ENCODE data around the gene CNOT1. TPM values are rescaled to one million over a fixed set of nuclear protein-coding genes. Genes with fewer than 3 reads are reported as not detected.

CNOT1 gene
- polyA plus RNA-seq, 1 donor (not counting 4 experiments of a cell fraction or from before 2014, with no cell fraction given): 163 TPM

DNA sequence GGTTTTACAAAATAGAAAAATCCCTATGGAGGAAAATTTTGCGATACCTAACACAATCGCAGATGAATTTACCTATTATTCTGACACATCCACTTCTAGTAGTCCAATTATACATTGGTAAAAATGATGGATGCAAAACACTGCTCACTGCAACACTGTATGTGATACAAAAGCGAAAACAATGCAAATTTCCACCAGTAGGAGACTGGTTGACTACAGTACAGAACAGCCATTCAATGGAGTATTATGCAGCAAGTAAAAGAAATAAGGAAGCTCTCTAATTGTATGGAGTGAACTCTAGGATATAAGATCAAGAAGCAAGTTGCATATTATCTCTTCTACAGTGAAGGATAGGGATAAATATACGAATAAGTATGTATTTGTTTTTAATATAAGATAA lies 65.9 kb downstream of the CNOT1 start:
- Histone ChIP-seq H3K79me2 (ENCODE audit: control insufficient read depth, insufficient read depth, low read length) (peaks cover 28% of the 10 kb centered on the region), H4K20me1 (ENCODE audit: control insufficient read depth, extremely low read depth, insufficient read depth, low read length) (peaks cover 3% of the 10 kb centered on the region), H3K4me2 (ENCODE audit: control insufficient read depth, extremely low read depth, insufficient read depth, low read depth, low read length) (no peak overlapping the region), H3K36me3 (ENCODE audit: control insufficient read depth in 2 of 2, extremely low read depth in 1 of 2, insufficient read depth in 2 of 2, low read length in 2 of 2) (peaks cover 18 to 23% of the 10 kb centered on the region in 2 experiments), H3K27me3 (ENCODE audit: control insufficient read depth, extremely low read depth, insufficient read depth, low read length) (no peaks in the 10 kb centered on the region), H3K9me1 (ENCODE audit: control insufficient read depth, extremely low read depth, insufficient read depth, low read length) (no peaks in the 10 kb centered on the region), H2AFZ (ENCODE audit: control insufficient read depth, low read length) (no peak overlapping the region), H3K27ac (ENCODE audit: control insufficient read depth, insufficient read depth, low read length) (no peak overlapping the region), H3K4me3 (ENCODE audit: control insufficient read depth in 2 of 3, extremely low read depth in 1 of 3, insufficient read depth in 2 of 3, low read depth in 1 of 3, low read length in 3 of 3) (no peak overlapping the region), H3K9ac (ENCODE audit: control insufficient read depth, extremely low read depth, insufficient read depth, low read length) (no peak overlapping the region), H3K9me3 (ENCODE audit: control insufficient read depth, low read depth, low read length) (no peaks in the 10 kb centered on the region), H3K4me1 (ENCODE audit: control insufficient read depth, extremely low read depth, insufficient read depth, low read length) (peaks cover 8% of the 10 kb centered on the region)
- FAIRE-seq: no peak
- TF ChIP-seq, protein P1, sequence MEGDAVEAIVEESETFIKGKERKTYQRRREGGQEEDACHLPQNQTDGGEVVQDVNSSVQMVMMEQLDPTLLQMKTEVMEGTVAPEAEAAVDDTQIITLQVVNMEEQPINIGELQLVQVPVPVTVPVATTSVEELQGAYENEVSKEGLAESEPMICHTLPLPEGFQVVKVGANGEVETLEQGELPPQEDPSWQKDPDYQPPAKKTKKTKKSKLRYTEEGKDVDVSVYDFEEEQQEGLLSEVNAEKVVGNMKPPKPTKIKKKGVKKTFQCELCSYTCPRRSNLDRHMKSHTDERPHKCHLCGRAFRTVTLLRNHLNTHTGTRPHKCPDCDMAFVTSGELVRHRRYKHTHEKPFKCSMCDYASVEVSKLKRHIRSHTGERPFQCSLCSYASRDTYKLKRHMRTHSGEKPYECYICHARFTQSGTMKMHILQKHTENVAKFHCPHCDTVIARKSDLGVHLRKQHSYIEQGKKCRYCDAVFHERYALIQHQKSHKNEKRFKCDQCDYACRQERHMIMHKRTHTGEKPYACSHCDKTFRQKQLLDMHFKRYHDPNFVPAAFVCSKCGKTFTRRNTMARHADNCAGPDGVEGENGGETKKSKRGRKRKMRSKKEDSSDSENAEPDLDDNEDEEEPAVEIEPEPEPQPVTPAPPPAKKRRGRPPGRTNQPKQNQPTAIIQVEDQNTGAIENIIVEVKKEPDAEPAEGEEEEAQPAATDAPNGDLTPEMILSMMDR (optimal IDR thresholded peaks at IDR 0.05 in 1 of 3, IDR thresholded peaks at IDR 0.05 in 1 of 3, conservative IDR thresholded peaks at IDR 0.05 in 1 of 3; ENCODE audit: extremely low read depth in 1 of 3, insufficient read depth in 2 of 3, low read length in 3 of 3): no peak
- TF ChIP-seq EZH2 (IDR thresholded peaks at IDR 0.05; ENCODE audit: low read length): no peak
- dilution Hi-C loops (cut with MboI; ENCODE audit: extremely low pct_ligation_motif_present, low sequenced_read_pairs): no loop called here
- DNase-seq (ENCODE audit: low read depth, low spot score): no peak

DNA sequence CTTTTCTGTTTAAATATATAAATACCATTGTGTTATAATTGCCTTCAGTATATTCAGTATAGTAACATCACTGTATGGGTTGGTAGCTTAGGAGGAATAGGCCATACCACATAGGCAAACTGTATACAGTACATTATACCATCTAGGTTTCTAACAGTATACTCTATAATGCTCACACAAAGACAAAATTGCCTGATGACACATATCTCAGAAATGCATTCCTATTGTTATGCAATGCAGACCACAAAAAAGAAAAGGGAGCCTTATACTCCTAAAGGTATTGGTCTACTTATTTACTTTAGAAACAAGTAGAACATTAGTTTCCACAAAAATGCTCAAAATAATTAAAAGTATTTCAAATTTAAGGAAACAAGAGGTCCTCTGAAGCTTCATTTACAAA lies 66.4 kb downstream of the CNOT1 start:
- H3K9ac ChIP-seq (ENCODE audit: control insufficient read depth, extremely low read depth, insufficient read depth, low read length): no peak overlapping the region
- peaks cover 3% of the 10 kb centered on the region for H4K20me1 ChIP-seq (ENCODE audit: control insufficient read depth, extremely low read depth, insufficient read depth, low read length)
- H3K4me1 ChIP-seq (ENCODE audit: control insufficient read depth, extremely low read depth, insufficient read depth, low read length): peaks cover 8% of the 10 kb centered on the region
- dilution Hi-C loops (cut with MboI; ENCODE audit: extremely low pct_ligation_motif_present, low sequenced_read_pairs): no loop called here
- H3K4me3 ChIP-seq (ENCODE audit: control insufficient read depth in 2 of 3, extremely low read depth in 1 of 3, insufficient read depth in 2 of 3, low read depth in 1 of 3, low read length in 3 of 3): no peak overlapping the region
- H3K27ac ChIP-seq (ENCODE audit: control insufficient read depth, insufficient read depth, low read length): no peak overlapping the region
- no peaks in the 10 kb centered on the region for H3K9me3 ChIP-seq (ENCODE audit: control insufficient read depth, low read depth, low read length)
- no peak overlapping the region for H2AFZ ChIP-seq (ENCODE audit: control insufficient read depth, low read length)
- FAIRE-seq (peak; percentile 59), DNase-seq (ENCODE audit: low read depth, low spot score) (no peak)
- no peak for TF ChIP-seq EZH2 (IDR thresholded peaks at IDR 0.05; ENCODE audit: low read length)
- TF ChIP-seq, protein P1 (optimal IDR thresholded peaks at IDR 0.05 in 1 of 3, IDR thresholded peaks at IDR 0.05 in 1 of 3, conservative IDR thresholded peaks at IDR 0.05 in 1 of 3; ENCODE audit: extremely low read depth in 1 of 3, insufficient read depth in 2 of 3, low read length in 3 of 3): no peak
- no peak overlapping the region for H3K4me2 ChIP-seq (ENCODE audit: control insufficient read depth, extremely low read depth, insufficient read depth, low read depth, low read length)
- peaks cover 15 to 25% of the 10 kb centered on the region in 2 experiments for H3K36me3 ChIP-seq (ENCODE audit: control insufficient read depth in 2 of 2, extremely low read depth in 1 of 2, insufficient read depth in 2 of 2, low read length in 2 of 2)
- H3K9me1 ChIP-seq (ENCODE audit: control insufficient read depth, extremely low read depth, insufficient read depth, low read length): no peaks in the 10 kb centered on the region
- peaks cover 28% of the 10 kb centered on the region for H3K79me2 ChIP-seq (ENCODE audit: control insufficient read depth, insufficient read depth, low read length)
- H3K27me3 ChIP-seq (ENCODE audit: control insufficient read depth, extremely low read depth, insufficient read depth, low read length): no peaks in the 10 kb centered on the region

Data from keratinocyte (primary cell).